ENCODE measurements around the gene CANX. TPM values are rescaled to one million over a fixed set of nuclear protein-coding genes. Genes with fewer than 3 reads are reported as not detected.
"Not testable (repeated sequence)": the region's sequence is repeated elsewhere in the genome, so short reads cannot be mapped to it uniquely, and the experiment has no call there.

CANX gene
- 854 and 986 TPM in 2 replicates for total RNA-seq
- polyA plus RNA-seq, result 156 and 193 TPM in 2 replicates
- polyA plus RNA-seq (2011; cell fraction: cytosol; rRNA removed), result 237 and 250 TPM in 2 replicates
- polyA plus RNA-seq (2011; cell fraction: nucleus; rRNA removed), result 155 and 227 TPM in 2 replicates
- 671 and 731 TPM in 2 replicates for polyA plus RNA-seq (2012)
- polyA minus RNA-seq, result 3,255 and 3,394 TPM in 2 replicates
- 534 TPM for polyA minus RNA-seq (2011; cell fraction: cytosol; rRNA and poly(A)+ RNA removed)
- polyA minus RNA-seq (2011; cell fraction: nucleus; rRNA and poly(A)+ RNA removed), result 400 and 464 TPM in 2 replicates
- Bru-seq, nascent RNA, result percentile 97 among the genes with signal in this experiment
- BruChase-seq, experiment 1, labeled RNA remaining after a 6-hour chase, result percentile 99 among the genes with signal in this experiment
- BruChase-seq, experiment 2, labeled RNA remaining after a 2-hour chase, result percentile 98 among the genes with signal in this experiment
- long read RNA-seq, full-length matches to known transcripts, result 858 of 1,103 reads
- long read RNA-seq, partial matches to known transcripts, result 128 of 1,103 reads
- long read RNA-seq, other reads (novel, unspliced or antisense), result 117 of 1,103 reads

- Histone ChIP-seq H3K79me2 (ENCODE audit: control insufficient read depth, insufficient read depth, low read length) (peaks cover 52% of the 10 kb centered on the region), H3K9me3 (replicated peaks; ENCODE audit: control insufficient read depth, insufficient read depth, low read length) (no peaks in the 10 kb centered on the region), H3K4me1 (ENCODE audit: control insufficient read depth, extremely low read depth, insufficient read depth, low read length) (peaks cover 18% of the 10 kb centered on the region), H3K27me3 (ENCODE audit: control insufficient read depth in 2 of 2, insufficient read depth in 2 of 2, low read length in 2 of 2) (no peaks in the 10 kb centered on the region), H3K4me2 (ENCODE audit: insufficient read depth, low read length) (peak within 1 kb of the TSS; percentile 81), H4K20me1 (replicated peaks; ENCODE audit: control insufficient read depth, extremely low read depth, insufficient read depth, low read length) (no peaks in the 10 kb centered on the region), H3K36me3 (ENCODE audit: control insufficient read depth in 2 of 2, extremely low read depth in 1 of 2, insufficient read depth in 2 of 2, low read length in 2 of 2) (peaks cover 2 to 4% of the 10 kb centered on the region in 2 experiments), H3K27ac (ENCODE audit: insufficient read depth, low read depth, low read length) (peak within 1 kb of the TSS; percentile 94), H3K4me3 (replicated peaks in 1 of 3; ENCODE audit: insufficient read depth in 1 of 3, low read depth in 1 of 3, low read length in 3 of 3) (peak within 1 kb of the TSS; percentile 77 to 96 (median 90)), H3K9ac (replicated peaks; ENCODE audit: extremely low read depth, insufficient read depth, low read length) (peak within 1 kb of the TSS; percentile 97), H3K9me1 (replicated peaks; ENCODE audit: control insufficient read depth, extremely low read depth, insufficient read depth, low read length) (no peaks in the 10 kb centered on the region), H2AFZ (ENCODE audit: low read depth, low read length) (peak within 1 kb of the TSS; percentile 44)
- no TSS peak for BruUV-seq (replicated peaks)
- ChIA-PET CTCF (interaction anchor here (0.9 kb wide), 1 partner anchor 17 kb away, joined by 3 read pairs; no protein-coding TSS in a partner anchor), POLR2A (interaction anchor here (4.4 kb wide), 1 partner anchor 76 kb away, joined by 18 read pairs; the partner anchor contains the start of gene HNRNPH1)
- DNase-seq (ENCODE audit: low read depth, low spot score), result peak; percentile 46
- dilution Hi-C loops (cut with MboI; ENCODE audit: extremely low pct_ligation_motif_present, low sequenced_read_pairs) (no loop called here), intact Hi-C loops (cut with micrococcal nuclease) (loop anchor here (1.0 to 5.0 kb wide), 7 partner anchors 12 to 1543 kb away; partner anchors contain the start of genes HNRNPH1, MAML1, MGAT4B and MRNIP)
- no peak for FAIRE-seq
- peak; percentile 56 for TF ChIP-seq POLR2AphosphoS5 (IDR thresholded peaks at IDR 0.05; ENCODE audit: insufficient read depth, low read depth, low read length)
- no peak for TF ChIP-seq EZH2 (IDR thresholded peaks at IDR 0.05; ENCODE audit: borderline replicate concordance, low read depth, low read length, severe bottlenecking)
- TF ChIP-seq FOS (IDR thresholded peaks at IDR 0.05; ENCODE audit: borderline replicate concordance, insufficient read depth, low read length), result no peak
- peak; percentile 76 for TF ChIP-seq MAX (IDR thresholded peaks at IDR 0.05; ENCODE audit: insufficient read depth, insufficient read length)
- TF ChIP-seq POLR2A (IDR thresholded peaks at IDR 0.05; ENCODE audit: low read depth, low read length), result peak; percentile 7
- TF ChIP-seq JUN (IDR thresholded peaks at IDR 0.05; ENCODE audit: borderline replicate concordance, insufficient read depth, insufficient read length, low read depth), result no peak
- TF ChIP-seq MYC (IDR thresholded peaks at IDR 0.05; ENCODE audit: low read depth, low read length), result no peak
These were observed at the start of gene CANX for GRCh38 chr5:179698935-179699615. CANX (plus strand) TSS chr5:179698967; CDS start chr5:179705682, 6,715 bp downstream.

- H3K4me3 ChIP-seq (replicated peaks in 1 of 3; ENCODE audit: insufficient read depth in 1 of 3, low read depth in 1 of 3, low read length in 3 of 3); H3K27ac ChIP-seq (ENCODE audit: insufficient read depth, low read depth, low read length); H3K4me1 ChIP-seq (ENCODE audit: control insufficient read depth, extremely low read depth, insufficient read depth, low read length); H3K36me3 ChIP-seq (ENCODE audit: control insufficient read depth in 2 of 2, extremely low read depth in 1 of 2, insufficient read depth in 2 of 2, low read length in 2 of 2); CTCF ChIA-PET; H2AFZ ChIP-seq (ENCODE audit: low read depth, low read length); H3K9ac ChIP-seq (replicated peaks; ENCODE audit: extremely low read depth, insufficient read depth, low read length); H3K9me3 ChIP-seq (replicated peaks; ENCODE audit: control insufficient read depth, insufficient read depth, low read length); H3K27me3 ChIP-seq (ENCODE audit: control insufficient read depth in 2 of 2, insufficient read depth in 2 of 2, low read length in 2 of 2); H3K9me1 ChIP-seq (replicated peaks; ENCODE audit: control insufficient read depth, extremely low read depth, insufficient read depth, low read length); FAIRE-seq; dilution Hi-C loops (cut with MboI; ENCODE audit: extremely low pct_ligation_motif_present, low sequenced_read_pairs); H3K79me2 ChIP-seq (ENCODE audit: control insufficient read depth, insufficient read depth, low read length); DNase-seq (ENCODE audit: low read depth, low spot score); POLR2A ChIA-PET; BruUV-seq (replicated peaks); H3K4me2 ChIP-seq (ENCODE audit: insufficient read depth, low read length); H4K20me1 ChIP-seq (replicated peaks; ENCODE audit: control insufficient read depth, extremely low read depth, insufficient read depth, low read length); intact Hi-C loops (cut with micrococcal nuclease): not testable (repeated sequence)
These were observed 49.5 kb upstream of the CANX start for GRCh38 chr5:179649166-179649703.

- dilution Hi-C loops (cut with MboI; ENCODE audit: extremely low pct_ligation_motif_present, low sequenced_read_pairs); H3K9me1 ChIP-seq (replicated peaks; ENCODE audit: control insufficient read depth, extremely low read depth, insufficient read depth, low read length); H3K4me1 ChIP-seq (ENCODE audit: control insufficient read depth, extremely low read depth, insufficient read depth, low read length); H3K4me2 ChIP-seq (ENCODE audit: insufficient read depth, low read length); H3K4me3 ChIP-seq (replicated peaks in 1 of 3; ENCODE audit: insufficient read depth in 1 of 3, low read depth in 1 of 3, low read length in 3 of 3); H3K9ac ChIP-seq (replicated peaks; ENCODE audit: extremely low read depth, insufficient read depth, low read length); H2AFZ ChIP-seq (ENCODE audit: low read depth, low read length); H3K27ac ChIP-seq (ENCODE audit: insufficient read depth, low read depth, low read length); H3K27me3 ChIP-seq (ENCODE audit: control insufficient read depth in 2 of 2, insufficient read depth in 2 of 2, low read length in 2 of 2); H3K36me3 ChIP-seq (ENCODE audit: control insufficient read depth in 2 of 2, extremely low read depth in 1 of 2, insufficient read depth in 2 of 2, low read length in 2 of 2); FAIRE-seq; intact Hi-C loops (cut with micrococcal nuclease); H3K9me3 ChIP-seq (replicated peaks; ENCODE audit: control insufficient read depth, insufficient read depth, low read length); BruUV-seq (replicated peaks); H4K20me1 ChIP-seq (replicated peaks; ENCODE audit: control insufficient read depth, extremely low read depth, insufficient read depth, low read length); POLR2A ChIA-PET; DNase-seq (ENCODE audit: low read depth, low spot score); H3K79me2 ChIP-seq (ENCODE audit: control insufficient read depth, insufficient read depth, low read length); CTCF ChIA-PET: not testable (repeated sequence)
These were observed 48.5 kb upstream of the CANX start for GRCh38 chr5:179650245-179650644.

All from endothelial cell of umbilical vein (primary cell).